Mucosa of rectum (tissue), 2 donors: ENCODE data around the gene TMEM176B.
"Not testable (repeated sequence)": the region's sequence is repeated elsewhere in the genome, so short reads cannot be mapped to it uniquely, and the experiment has no call there.

Experiments used
- H3K27ac ChIP-seq, 2 donors: one replicate each; pipeline ENCODE4 v1.7.0; 2013; ENCODE audit warnings: inconsistent platforms in 2 of 2, low read depth in 2 of 2, low read length in 2 of 2
- H3K27me3 ChIP-seq, 2 donors: one replicate each; pipeline ENCODE4 v1.7.0; 2013; ENCODE audit warnings: low read length in 2 of 2; ENCODE audit not compliant: control insufficient read depth in 2 of 2, insufficient read depth in 2 of 2
- H3K36me3 ChIP-seq, 2 donors: one replicate each; pipeline ENCODE4 v1.7.0; 2013; ENCODE audit warnings: low read length in 2 of 2; ENCODE audit not compliant: control insufficient read depth in 2 of 2, insufficient read depth in 2 of 2
- H3K4me1 ChIP-seq, 2 donors: one replicate each; pipeline ENCODE4 v1.7.0; 2013; ENCODE audit warnings: low read length in 2 of 2, mild to moderate bottlenecking in 1 of 2; ENCODE audit not compliant: control insufficient read depth in 2 of 2, insufficient read depth in 2 of 2
- H3K4me3 ChIP-seq, 2 donors: one replicate each; pipeline ENCODE4 v1.7.0; 2013; ENCODE audit warnings: low read length in 2 of 2
- H3K9ac ChIP-seq, 2 donors: one replicate each; pipeline ENCODE4 v1.7.0; 2013; ENCODE audit warnings: low read length in 2 of 2, low read depth in 1 of 2, mild to moderate bottlenecking in 1 of 2
- H3K9me3 ChIP-seq, 2 donors: one replicate each; pipeline ENCODE4 v1.7.0; 2013; ENCODE audit warnings: low read length in 2 of 2; ENCODE audit not compliant: control insufficient read depth in 2 of 2
- donor health status: healthy.
- donor health status: Normal muscosa, but diverticular disease.

Gene TMEM176B

DNA sequence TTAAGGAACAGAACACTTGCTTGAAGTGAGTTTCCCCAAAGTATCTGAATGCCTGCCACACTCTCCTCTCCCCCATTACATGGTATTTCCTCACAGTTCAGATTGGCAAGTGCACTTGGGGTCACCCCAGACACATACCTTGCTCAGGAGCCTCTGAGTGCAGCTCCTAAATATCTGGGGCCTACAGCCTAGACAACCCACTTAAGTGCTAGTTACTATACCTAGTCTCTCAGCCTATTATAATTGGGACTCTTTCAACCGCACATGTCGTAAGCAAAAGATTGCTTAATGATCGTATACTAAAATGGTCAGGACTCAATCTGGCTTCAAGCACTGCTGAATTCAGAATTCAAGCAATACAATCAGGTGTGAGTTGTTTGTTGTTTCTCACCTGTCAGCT, 19.9 kb downstream of the TMEM176B start:
- Histone ChIP-seq H3K27ac (peak overlapping the region; percentile 65 to 70), H3K4me3 (no peak overlapping the region), H3K27me3 (no peaks in the 10 kb centered on the region), H3K9ac (no peak overlapping the region), H3K9me3 (no peaks in the 10 kb centered on the region), H3K4me1 (peaks cover 20 to 26% of the 10 kb centered on the region in 2 donors), H3K36me3 (no peaks in the 10 kb centered on the region)

DNA sequence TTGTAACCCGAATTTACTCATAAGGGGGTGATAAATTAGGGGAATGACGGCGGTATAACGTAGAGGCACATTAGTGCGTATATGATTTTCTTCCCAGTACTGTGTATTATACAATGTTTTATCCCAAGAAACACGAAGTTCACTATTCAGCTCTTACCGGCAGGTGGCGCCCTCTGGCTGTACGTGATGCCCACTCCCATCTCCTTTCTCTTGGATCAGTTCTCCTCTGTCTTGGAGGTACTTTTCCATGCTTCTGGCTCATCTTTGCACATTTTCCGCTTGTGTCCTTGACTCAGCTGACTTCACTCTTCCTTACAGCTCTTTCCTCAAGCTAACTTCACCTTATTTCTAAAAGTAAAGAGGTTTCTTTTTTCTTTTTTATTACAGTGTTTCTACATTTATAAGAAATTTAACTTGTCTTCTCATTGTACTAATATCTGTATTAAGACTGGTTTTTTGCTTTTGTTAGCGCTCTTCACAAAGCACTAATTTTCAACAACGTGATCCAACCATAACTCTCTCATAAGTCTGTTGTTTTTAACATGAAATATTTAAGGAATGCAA, 21.3 kb downstream of the TMEM176B start:
- H3K9ac ChIP-seq: no peak overlapping the region
- H3K36me3 ChIP-seq: no peaks in the 10 kb centered on the region
- peak overlapping the region in 1 of 2 donors; percentile 5 for H3K4me3 ChIP-seq
- no peaks in the 10 kb centered on the region for H3K9me3 ChIP-seq
- no peaks in the 10 kb centered on the region for H3K27me3 ChIP-seq
- no peak overlapping the region for H3K27ac ChIP-seq
- peaks cover 7 to 13% of the 10 kb centered on the region in 2 donors for H3K4me1 ChIP-seq

DNA sequence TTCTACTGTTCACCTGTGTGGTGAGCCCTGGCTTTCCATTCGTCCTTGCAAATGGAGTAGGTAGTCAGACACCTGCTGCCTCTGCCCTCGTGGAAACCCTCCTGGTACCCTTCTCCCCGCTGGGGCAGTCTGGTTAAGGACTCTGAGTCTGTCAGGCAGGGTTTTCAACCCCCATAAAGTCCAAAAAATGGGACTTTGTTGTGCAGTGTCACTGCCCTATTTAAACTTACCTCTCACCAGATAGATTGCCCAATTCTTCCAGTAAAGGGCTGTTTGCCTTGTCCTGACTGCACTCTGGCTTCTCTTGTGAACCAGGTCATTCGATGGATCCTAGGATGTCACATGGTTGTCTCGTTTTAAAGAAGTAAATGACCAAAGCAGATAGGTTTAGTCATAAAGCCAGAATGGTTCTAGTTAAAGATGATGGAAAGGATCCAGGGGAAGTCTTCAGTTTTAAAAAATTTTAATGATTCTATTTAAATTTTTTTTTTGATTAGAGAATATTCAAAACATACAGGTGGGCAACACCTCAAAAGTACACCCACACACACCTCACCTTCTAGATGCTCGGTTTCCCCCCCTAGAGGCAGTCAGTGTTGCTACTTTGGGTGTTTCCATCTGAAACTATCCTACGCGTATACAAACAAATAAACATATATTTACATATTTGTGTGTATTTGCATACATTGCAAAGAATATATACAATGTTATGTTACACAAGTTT, 22.0 kb downstream of the TMEM176B start:
- Histone ChIP-seq H3K27me3 (no peaks in the 10 kb centered on the region), H3K9me3 (no peaks in the 10 kb centered on the region), H3K9ac (no peak overlapping the region), H3K4me3 (peak overlapping the region in 1 of 2 donors; percentile 5), H3K27ac (no peak overlapping the region), H3K36me3 (no peaks in the 10 kb centered on the region), H3K4me1 (peaks cover 5 to 10% of the 10 kb centered on the region in 2 donors)

DNA sequence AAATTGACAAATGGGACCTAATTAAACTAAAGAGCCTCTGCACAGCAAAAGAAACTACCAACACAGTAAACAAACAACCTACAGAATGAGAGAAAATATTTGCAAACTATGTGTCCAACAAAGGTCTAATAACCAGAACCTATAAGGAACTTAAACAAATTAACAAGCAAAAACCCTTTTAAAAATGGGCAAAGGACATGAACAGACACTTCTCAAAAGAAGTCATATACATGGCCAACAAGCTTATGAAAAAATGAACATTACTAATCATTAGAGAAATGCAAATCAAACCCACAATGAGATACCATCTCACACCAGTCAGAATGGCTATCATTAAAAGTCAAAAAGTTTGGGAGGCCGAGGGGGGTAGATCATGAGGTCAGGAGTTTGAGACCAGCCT, 26.0 kb downstream of the TMEM176B start:
- H3K4me1 ChIP-seq, H3K9ac ChIP-seq, H3K4me3 ChIP-seq, H3K9me3 ChIP-seq, H3K27me3 ChIP-seq, H3K36me3 ChIP-seq, H3K27ac ChIP-seq: not testable (repeated sequence)

DNA sequence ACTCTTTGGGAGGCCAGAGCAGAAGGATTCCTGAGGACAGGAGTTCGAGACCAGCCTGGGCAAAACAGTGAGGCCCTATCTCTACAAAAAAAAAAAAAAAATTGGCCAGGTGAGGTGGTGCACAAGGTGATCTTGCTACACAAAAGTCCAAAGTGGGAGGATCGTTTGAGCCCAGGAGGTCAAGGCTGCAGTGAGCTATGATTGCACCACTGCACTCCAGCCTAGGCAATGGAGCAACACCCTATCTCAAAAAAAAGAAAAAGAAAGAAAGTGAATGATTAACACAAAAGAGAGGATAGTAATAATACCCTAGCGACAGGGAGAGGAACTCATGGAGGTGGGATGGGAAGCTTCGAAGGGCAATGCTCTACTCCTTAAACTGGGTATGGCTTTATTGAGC, 30.4 kb downstream of the TMEM176B start:
- H3K4me1 ChIP-seq: peaks cover 0 to 3% of the 10 kb centered on the region in 2 donors
- H3K27me3 ChIP-seq: no peaks in the 10 kb centered on the region
- H3K27ac ChIP-seq: no peak overlapping the region
- H3K9ac ChIP-seq: no peak overlapping the region
- no peaks in the 10 kb centered on the region for H3K9me3 ChIP-seq
- H3K4me3 ChIP-seq: no peak overlapping the region
- H3K36me3 ChIP-seq: no peaks in the 10 kb centered on the region

DNA sequence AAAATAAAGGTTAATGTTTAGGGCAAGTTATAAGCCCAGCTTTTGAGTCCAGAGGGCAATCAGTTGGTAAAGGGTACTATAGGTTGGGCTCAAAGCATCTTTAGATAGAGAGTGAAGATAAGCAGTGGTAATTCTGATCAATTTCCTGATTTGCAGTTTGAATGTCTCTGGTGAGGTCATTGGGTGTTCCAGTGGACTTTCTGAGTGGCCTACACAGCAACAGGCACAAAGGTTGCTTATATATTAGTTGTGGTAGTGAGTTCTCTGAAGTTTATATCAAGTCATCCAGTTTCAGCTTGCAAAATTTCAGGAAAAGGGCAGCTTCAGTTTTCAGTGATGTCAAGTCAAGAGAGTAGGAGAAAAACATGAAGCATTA, 33.8 kb downstream of the TMEM176B start:
- Histone ChIP-seq H3K9ac (no peak overlapping the region), H3K4me1 (peaks cover 0 to 3% of the 10 kb centered on the region in 2 donors), H3K4me3 (no peak overlapping the region), H3K36me3 (no peaks in the 10 kb centered on the region), H3K9me3 (no peaks in the 10 kb centered on the region), H3K27me3 (no peaks in the 10 kb centered on the region), H3K27ac (no peak overlapping the region)

DNA sequence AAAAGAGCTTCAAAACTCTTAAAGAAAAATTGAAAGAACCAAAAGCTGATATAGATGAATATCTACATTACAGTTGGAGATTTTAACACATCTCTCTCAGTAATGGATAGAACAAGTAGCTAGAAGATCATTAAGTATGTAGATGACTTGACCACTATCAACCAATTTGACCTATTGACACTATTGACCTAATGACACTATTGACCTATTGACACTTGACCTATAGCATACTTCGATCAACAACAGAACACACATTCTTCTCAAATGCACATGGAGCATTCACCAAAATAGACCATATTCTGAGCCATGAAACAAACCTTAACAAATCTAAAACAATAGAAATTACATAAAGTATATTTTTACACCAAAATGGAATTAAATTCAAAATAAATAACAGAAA, 40.7 kb downstream of the TMEM176B start:
- Histone ChIP-seq H3K9me3 (no peaks in the 10 kb centered on the region), H3K9ac (no peak overlapping the region), H3K4me3 (no peak overlapping the region), H3K4me1 (peaks cover 0 to 3% of the 10 kb centered on the region in 2 donors), H3K27me3 (no peaks in the 10 kb centered on the region), H3K36me3 (no peaks in the 10 kb centered on the region), H3K27ac (no peak overlapping the region)

DNA sequence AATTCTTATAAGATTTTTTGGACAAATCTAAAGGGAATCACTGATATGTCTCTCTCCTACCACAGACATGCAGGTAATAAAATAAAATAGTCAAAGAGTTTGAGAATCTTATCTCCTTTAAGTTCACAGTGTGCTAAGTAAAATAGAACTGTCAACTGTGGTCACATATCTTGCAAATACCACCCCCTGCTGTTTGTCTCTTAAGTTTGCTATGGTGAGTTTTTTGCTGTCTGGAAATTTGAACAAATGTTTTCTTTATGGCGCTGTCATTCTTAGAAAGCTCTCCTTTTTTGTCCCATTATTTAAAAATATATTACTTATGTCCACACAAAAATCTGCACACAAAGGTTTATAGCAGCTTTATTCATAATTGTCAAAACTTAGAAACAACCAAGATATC, 43.3 kb downstream of the TMEM176B start:
- Histone ChIP-seq H3K27me3 (no peaks in the 10 kb centered on the region), H3K9ac (no peak overlapping the region), H3K27ac (no peak overlapping the region), H3K36me3 (no peaks in the 10 kb centered on the region), H3K4me3 (no peak overlapping the region), H3K4me1 (peaks cover 0 to 3% of the 10 kb centered on the region in 2 donors), H3K9me3 (no peaks in the 10 kb centered on the region)

DNA sequence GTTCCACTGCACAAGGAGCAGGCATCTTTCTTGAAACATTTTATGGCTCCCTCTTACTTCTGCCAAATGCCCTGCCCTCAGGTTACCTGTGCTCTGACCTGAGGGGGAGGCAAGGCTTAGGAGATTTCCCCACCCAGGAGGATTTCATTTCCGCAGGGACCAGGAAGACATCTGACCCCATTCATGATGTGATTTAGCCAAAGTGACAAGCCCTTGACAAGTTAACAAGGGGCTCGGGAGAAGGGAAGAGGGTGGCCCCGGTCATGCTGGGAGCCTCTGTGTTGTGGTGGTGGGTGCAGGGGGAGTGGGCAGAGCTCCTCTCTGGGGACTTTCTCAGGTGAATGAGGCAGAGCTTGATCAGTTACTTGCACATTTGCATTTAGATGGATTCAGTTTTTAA, 44.0 kb downstream of the TMEM176B start:
- Histone ChIP-seq H3K36me3 (no peaks in the 10 kb centered on the region), H3K4me3 (no peak overlapping the region), H3K27me3 (no peaks in the 10 kb centered on the region), H3K27ac (peak overlapping the region; percentile 3 to 32), H3K9me3 (no peaks in the 10 kb centered on the region), H3K4me1 (peaks cover 0 to 3% of the 10 kb centered on the region in 2 donors), H3K9ac (no peak overlapping the region)

DNA sequence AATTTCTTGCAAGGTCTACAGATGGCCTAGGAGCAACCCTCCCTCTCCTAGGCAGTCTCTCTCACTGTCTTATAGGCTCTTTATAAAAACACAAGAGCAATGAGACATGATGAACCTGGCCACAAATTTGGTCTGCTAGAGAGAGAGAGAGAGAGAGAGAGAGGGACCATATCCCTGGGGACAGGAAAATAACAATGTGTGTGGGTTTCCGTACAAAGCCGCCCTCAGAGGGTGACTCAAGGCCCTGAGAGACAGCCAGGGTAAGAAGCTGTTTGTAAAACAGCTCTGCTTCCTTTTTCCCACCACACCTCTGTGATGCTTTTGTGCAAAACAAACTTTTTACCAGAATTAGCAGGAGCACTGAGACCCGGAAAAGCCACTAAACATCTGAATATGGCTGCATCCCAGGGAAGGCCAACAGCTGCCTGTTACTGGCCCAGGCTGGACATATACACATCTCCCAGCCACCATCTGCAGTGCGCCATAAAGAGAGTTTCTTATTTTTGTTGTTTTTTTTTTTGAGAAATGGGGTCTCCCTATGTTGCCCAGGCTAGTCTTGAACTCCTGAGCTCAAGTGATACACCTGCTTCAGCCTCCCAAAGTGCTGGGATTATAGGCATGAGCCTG, 44.6 kb downstream of the TMEM176B start:
- no peak overlapping the region for H3K9ac ChIP-seq
- no peaks in the 10 kb centered on the region for H3K9me3 ChIP-seq
- H3K27ac ChIP-seq: peak overlapping the region; percentile 32 to 33
- H3K4me3 ChIP-seq: no peak overlapping the region
- H3K27me3 ChIP-seq: no peaks in the 10 kb centered on the region
- H3K4me1 ChIP-seq: peaks cover 0 to 3% of the 10 kb centered on the region in 2 donors
- H3K36me3 ChIP-seq: no peaks in the 10 kb centered on the region
